Mucosa of rectum (tissue), 2 donors: Measurements from ENCODE around the gene GPR45.

Source experiments
- H3K27ac ChIP-seq, 2 donors: one replicate each; pipeline ENCODE4 v1.7.0; 2013; ENCODE audit warnings: inconsistent platforms in 2 of 2, low read depth in 2 of 2, low read length in 2 of 2
- H3K27me3 ChIP-seq, 2 donors: one replicate each; pipeline ENCODE4 v1.7.0; 2013; ENCODE audit warnings: low read length in 2 of 2; ENCODE audit not compliant: control insufficient read depth in 2 of 2, insufficient read depth in 2 of 2
- H3K36me3 ChIP-seq, 2 donors: one replicate each; pipeline ENCODE4 v1.7.0; 2013; ENCODE audit warnings: low read length in 2 of 2; ENCODE audit not compliant: control insufficient read depth in 2 of 2, insufficient read depth in 2 of 2
- H3K4me1 ChIP-seq, 2 donors: one replicate each; pipeline ENCODE4 v1.7.0; 2013; ENCODE audit warnings: low read length in 2 of 2, mild to moderate bottlenecking in 1 of 2; ENCODE audit not compliant: control insufficient read depth in 2 of 2, insufficient read depth in 2 of 2
- H3K4me3 ChIP-seq, 2 donors: one replicate each; pipeline ENCODE4 v1.7.0; 2013; ENCODE audit warnings: low read length in 2 of 2
- H3K9ac ChIP-seq, 2 donors: one replicate each; pipeline ENCODE4 v1.7.0; 2013; ENCODE audit warnings: low read length in 2 of 2, low read depth in 1 of 2, mild to moderate bottlenecking in 1 of 2
- H3K9me3 ChIP-seq, 2 donors: one replicate each; pipeline ENCODE4 v1.7.0; 2013; ENCODE audit warnings: low read length in 2 of 2; ENCODE audit not compliant: control insufficient read depth in 2 of 2
- donor health status: healthy.
- donor health status: Normal muscosa, but diverticular disease.

Gene GPR45

GRCh38 chr2:105254531-105255210 lies 13.1 kb downstream of the GPR45 start:
- Histone ChIP-seq H3K27me3 (no peaks in the 10 kb centered on the region), H3K9ac (no peak overlapping the region), H3K4me3 (no peak overlapping the region), H3K27ac (no peak overlapping the region), H3K4me1 (no peaks in the 10 kb centered on the region), H3K36me3 (no peaks in the 10 kb centered on the region), H3K9me3 (no peaks in the 10 kb centered on the region)

GRCh38 chr2:105255979-105256378 lies 14.4 kb downstream of the GPR45 start:
- no peak overlapping the region for H3K27ac ChIP-seq
- H3K27me3 ChIP-seq: no peaks in the 10 kb centered on the region
- H3K9me3 ChIP-seq: no peaks in the 10 kb centered on the region
- no peaks in the 10 kb centered on the region for H3K36me3 ChIP-seq
- H3K4me3 ChIP-seq: no peak overlapping the region
- no peak overlapping the region for H3K9ac ChIP-seq
- H3K4me1 ChIP-seq: no peaks in the 10 kb centered on the region

- Histone ChIP-seq H3K4me3 (no peak overlapping the region), H3K9me3 (no peaks in the 10 kb centered on the region), H3K36me3 (no peaks in the 10 kb centered on the region), H3K27ac (no peak overlapping the region), H3K4me1 (no peaks in the 10 kb centered on the region), H3K9ac (no peak overlapping the region), H3K27me3 (no peaks in the 10 kb centered on the region)
These were observed 15.0 kb downstream of the GPR45 start for GRCh38 chr2:105256431-105257047.

DNA sequence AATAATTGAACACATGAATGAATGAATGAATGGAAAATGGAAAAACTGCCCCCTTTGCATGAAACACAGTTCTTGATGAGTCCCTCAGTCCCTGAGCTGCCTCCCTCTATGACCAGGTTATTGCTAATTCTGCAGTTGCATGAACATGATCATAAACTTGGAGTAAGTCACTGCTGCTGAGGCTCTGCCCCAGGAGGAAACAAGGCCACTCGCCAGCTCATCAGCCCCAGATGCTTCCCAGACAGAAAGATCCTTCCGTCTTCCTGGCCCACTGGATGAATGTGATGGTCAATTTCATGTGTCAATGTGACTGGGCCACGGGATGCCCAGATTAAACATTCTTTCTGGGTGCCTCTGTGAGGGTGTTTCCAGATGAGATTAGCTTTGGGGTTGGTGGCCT lies 16.4 kb downstream of the GPR45 start:
- no peak overlapping the region for H3K9ac ChIP-seq
- no peak overlapping the region for H3K27ac ChIP-seq
- no peaks in the 10 kb centered on the region for H3K27me3 ChIP-seq
- H3K4me3 ChIP-seq: no peak overlapping the region
- peaks cover under 1 to 4% of the 10 kb centered on the region in 2 donors for H3K36me3 ChIP-seq
- no peaks in the 10 kb centered on the region for H3K9me3 ChIP-seq
- no peaks in the 10 kb centered on the region for H3K4me1 ChIP-seq

DNA sequence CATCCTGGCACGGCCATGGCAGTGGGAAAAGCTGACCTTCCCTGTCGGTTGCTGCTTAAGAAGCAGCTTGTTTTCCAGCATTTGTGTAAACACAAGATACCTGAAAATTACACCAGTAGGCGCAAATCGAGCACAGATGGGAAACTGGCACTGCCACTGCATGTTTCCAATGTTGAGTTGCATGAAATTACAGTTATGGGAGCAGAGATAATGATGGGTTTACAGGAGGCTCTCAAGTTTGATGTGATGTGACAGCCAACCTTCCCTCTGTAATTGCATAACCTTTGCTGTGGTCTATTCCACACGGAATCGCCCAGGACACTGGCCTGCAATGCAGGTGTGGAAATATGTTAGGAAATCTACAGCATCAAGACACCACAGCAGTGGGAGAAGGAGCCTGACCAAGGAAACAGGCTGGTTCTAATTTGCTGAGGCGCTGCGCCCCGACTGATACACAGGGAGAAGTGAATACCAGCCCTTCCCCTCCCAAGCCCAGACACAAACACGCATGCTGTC lies 17.4 kb downstream of the GPR45 start:
- no peak overlapping the region for H3K9ac ChIP-seq
- no peaks in the 10 kb centered on the region for H3K4me1 ChIP-seq
- no peak overlapping the region for H3K27ac ChIP-seq
- H3K27me3 ChIP-seq: no peaks in the 10 kb centered on the region
- H3K4me3 ChIP-seq: no peak overlapping the region
- H3K9me3 ChIP-seq: no peaks in the 10 kb centered on the region
- H3K36me3 ChIP-seq: peaks cover 2 to 6% of the 10 kb centered on the region in 2 donors

DNA sequence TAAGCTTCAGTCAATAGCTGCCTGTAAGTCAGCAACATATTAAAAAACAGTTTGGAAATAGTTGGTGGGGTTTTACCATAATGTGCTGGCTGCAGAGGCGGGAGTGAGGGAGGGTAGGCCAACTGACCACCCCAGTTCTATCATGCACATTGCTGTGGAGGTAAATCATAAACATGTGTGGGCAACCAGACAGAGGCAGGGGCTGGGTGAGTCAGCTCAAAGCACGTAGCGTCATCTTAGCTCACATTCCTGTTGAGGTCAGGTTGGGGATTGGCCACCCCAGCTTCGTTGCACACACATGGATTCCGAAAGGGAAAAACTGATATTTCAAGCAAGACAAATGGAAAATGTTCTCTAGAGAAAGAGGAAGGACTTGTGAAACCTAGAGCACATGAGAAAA lies 19.5 kb downstream of the GPR45 start:
- no peaks in the 10 kb centered on the region for H3K27me3 ChIP-seq
- no peak overlapping the region for H3K9ac ChIP-seq
- no peak overlapping the region for H3K27ac ChIP-seq
- peaks cover 2 to 16% of the 10 kb centered on the region in 2 donors for H3K36me3 ChIP-seq
- H3K4me1 ChIP-seq: no peaks in the 10 kb centered on the region
- no peaks in the 10 kb centered on the region for H3K9me3 ChIP-seq
- no peak overlapping the region for H3K4me3 ChIP-seq

DNA sequence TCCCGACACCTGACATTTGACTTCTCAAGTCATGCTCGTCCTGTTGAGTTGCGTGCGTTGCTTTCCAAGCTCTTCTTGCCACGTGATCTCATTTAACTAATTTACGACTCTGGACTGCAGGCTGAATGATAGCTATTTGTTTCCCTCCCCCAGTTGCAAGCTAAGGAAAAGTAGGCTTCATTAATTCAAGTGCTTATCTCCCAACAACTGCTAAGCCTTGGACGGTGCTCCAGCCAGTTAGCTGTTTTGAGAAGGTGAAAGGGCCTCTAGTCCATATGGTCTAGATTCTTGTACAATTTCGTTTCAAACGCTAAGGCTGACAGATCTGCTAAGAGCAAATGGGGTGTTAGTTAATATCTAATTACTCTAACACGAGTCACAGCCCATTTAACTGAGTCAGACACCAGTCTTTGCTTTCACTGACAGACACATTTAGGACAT lies 21.1 kb downstream of the GPR45 start:
- no peaks in the 10 kb centered on the region for H3K27me3 ChIP-seq
- H3K27ac ChIP-seq: no peak overlapping the region

DNA sequence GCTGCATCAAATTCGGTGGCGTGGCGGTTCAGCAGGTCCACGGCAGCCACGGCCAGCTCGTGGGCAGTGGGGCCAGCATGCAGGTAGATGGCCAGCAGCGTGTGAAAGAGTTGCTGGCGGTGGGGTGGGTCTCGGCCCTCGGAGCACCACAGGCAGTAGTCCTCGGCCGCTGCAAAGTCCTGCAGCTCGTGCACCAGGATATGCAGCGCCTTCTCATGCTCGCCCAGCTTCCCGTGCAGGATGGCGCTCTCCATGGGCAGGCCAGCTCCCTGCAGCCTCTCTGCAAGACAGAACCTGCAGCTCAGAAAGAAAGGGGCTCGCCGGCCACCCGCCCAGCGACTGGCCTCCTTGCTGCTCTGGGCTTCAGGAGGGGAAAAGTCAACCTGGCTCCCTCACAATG lies 27.9 kb downstream of the GPR45 start:
- no peaks in the 10 kb centered on the region for H3K4me1 ChIP-seq
- H3K9ac ChIP-seq: no peak overlapping the region
- H3K36me3 ChIP-seq: peaks cover 67 to 79% of the 10 kb centered on the region in 2 donors
- no peak overlapping the region for H3K4me3 ChIP-seq
- no peaks in the 10 kb centered on the region for H3K9me3 ChIP-seq
- H3K27ac ChIP-seq: no peak overlapping the region
- H3K27me3 ChIP-seq: no peaks in the 10 kb centered on the region

More for the DNA sequence above, 21.1 kb downstream of the GPR45 start:
- Histone ChIP-seq H3K4me1 (no peaks in the 10 kb centered on the region), H3K4me3 (no peak overlapping the region), H3K9ac (no peak overlapping the region), H3K9me3 (no peaks in the 10 kb centered on the region), H3K36me3 (peaks cover 16 to 31% of the 10 kb centered on the region in 2 donors)

DNA sequence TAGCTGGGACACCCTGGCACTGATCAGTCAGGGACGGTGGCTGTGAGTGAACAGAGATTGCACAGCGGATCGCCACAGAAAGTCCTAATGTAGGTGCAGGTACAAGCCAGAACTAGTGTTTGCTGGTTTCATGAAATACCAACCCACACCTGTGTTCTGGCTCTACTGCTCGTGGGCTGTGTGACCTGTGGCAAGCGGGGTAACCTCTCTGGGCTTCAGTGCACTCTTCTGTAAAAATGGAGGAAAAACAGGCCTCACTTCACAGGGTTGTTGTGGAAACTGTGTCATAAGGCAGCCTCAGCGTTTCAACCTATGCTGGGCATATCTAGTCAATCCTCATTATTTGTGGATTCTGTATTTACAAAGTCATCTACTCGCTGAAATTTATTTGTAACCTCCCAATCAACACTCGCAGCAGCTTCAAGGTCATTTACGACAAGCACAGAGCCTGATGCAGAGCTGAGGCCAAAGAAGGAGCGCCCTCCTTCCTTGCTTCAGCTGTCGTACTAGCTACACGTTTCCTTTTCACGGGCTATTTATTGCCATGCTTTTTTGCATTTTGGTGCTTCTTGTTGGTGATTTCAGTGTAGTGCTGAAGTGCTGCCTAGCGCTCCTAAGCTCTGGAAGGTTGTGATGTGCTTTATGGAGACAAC lies 30.0 kb downstream of the GPR45 start:
- H3K4me1 ChIP-seq: no peaks in the 10 kb centered on the region
- no peak overlapping the region for H3K9ac ChIP-seq
- H3K27ac ChIP-seq: no peak overlapping the region
- no peak overlapping the region for H3K4me3 ChIP-seq
- H3K36me3 ChIP-seq: peaks cover 75 to 87% of the 10 kb centered on the region in 2 donors
- H3K27me3 ChIP-seq: no peaks in the 10 kb centered on the region
- H3K9me3 ChIP-seq: no peaks in the 10 kb centered on the region

DNA sequence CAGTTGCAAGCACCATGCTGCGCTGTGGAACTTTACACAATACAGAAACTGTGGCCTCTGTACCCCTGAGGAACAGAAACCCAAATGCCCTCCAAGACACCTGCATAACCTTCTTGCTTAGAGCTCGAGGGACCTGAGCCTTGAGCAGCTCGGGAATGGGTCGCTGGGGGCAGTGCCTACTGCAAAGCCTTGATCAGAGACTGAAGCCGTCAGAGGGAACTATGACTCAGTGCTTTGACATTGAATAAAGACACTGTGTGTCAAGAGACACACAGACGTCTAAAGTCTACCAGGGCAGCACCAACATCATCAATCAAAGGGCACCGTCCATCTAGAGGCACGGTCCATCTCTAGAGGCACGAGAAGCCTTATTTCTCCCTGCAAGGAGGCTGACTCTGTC lies 30.6 kb downstream of the GPR45 start:
- H3K27me3 ChIP-seq: no peaks in the 10 kb centered on the region
- H3K4me3 ChIP-seq: no peak overlapping the region
- no peaks in the 10 kb centered on the region for H3K4me1 ChIP-seq
- H3K27ac ChIP-seq: no peak overlapping the region
- H3K9me3 ChIP-seq: no peaks in the 10 kb centered on the region
- no peak overlapping the region for H3K9ac ChIP-seq
- peaks cover 75 to 87% of the 10 kb centered on the region in 2 donors for H3K36me3 ChIP-seq
